PC-9 (cell line): ENCODE measurements around the gene ARHGAP26. TPM values are rescaled to one million over a fixed set of nuclear protein-coding genes. Genes with fewer than 3 reads are reported as not detected.
"Not testable (repeated sequence)": the region's sequence is repeated elsewhere in the genome, so short reads cannot be mapped to it uniquely, and the experiment has no call there.

Experiments
- BruUV-seq: library from RNA; stranded (reverse); fragments of 400-500 nt; replicated peaks from 2 replicates; lab custom pipeline; 2021; lab: Mats Ljungman, UMichigan
- CTCF ChIA-PET: fragments of 300-600 bp; sonication (Branson Sonifier 250); formaldehyde crosslinking; loops from one replicate; lab custom pipeline; 2022; ENCODE audit warnings: antibody characterized with exemption; lab: Charles Lee
- POLR2A ChIA-PET: fragments of 300-600 bp; sonication (Branson Sonifier 250); formaldehyde crosslinking; loops from one replicate; lab custom pipeline; 2022; ENCODE audit warnings: antibody characterized with exemption; ENCODE audit not compliant: unreplicated experiment; lab: Charles Lee
- DNase-seq, 2 experiments: peaks; one replicate each; pipeline versions ENCODE4 v3.0.0 to v3.0.0-alpha.2; 2015 to 2022; ENCODE audit warnings: mixed read lengths in 1 of 2
- H2AFZ ChIP-seq: fragments of 200-600 bp; sonication (generic); 2 replicates; pipeline ENCODE4 v1.8.1; 2017; ENCODE audit warnings: antibody characterized with exemption
- H3F3A ChIP-seq: fragments of 200-600 bp; sonication (generic); 2 replicates; pipeline ENCODE4 v1.8.1; 2017; ENCODE audit warnings: antibody characterized with exemption, mild to moderate bottlenecking, low read depth; ENCODE audit not compliant: insufficient read depth
- H3K27ac ChIP-seq: fragments of 200-600 bp; sonication (generic); 2 replicates; pipeline ENCODE4 v1.6.1; 2016; ENCODE audit warnings: mixed run types
- H3K27me3 ChIP-seq: fragments of 200-600 bp; sonication (generic); 2 replicates; pipeline ENCODE4 v1.6.1; 2016; ENCODE audit warnings: low read depth, mixed run types; ENCODE audit not compliant: insufficient read depth
- H3K36me3 ChIP-seq: fragments of 200-600 bp; sonication (generic); 2 replicates; pipeline ENCODE4 v1.6.1; 2016; ENCODE audit warnings: low read depth, mixed run types
- H3K4me1 ChIP-seq: fragments of 200-600 bp; sonication (generic); replicated peaks from 2 replicates; pipeline ENCODE4 v1.6.1; 2016; ENCODE audit warnings: mixed run types; ENCODE audit not compliant: insufficient read depth
- H3K4me2 ChIP-seq: fragments of 200-600 bp; sonication (generic); 2 replicates; pipeline ENCODE4 v1.6.1; 2017; ENCODE audit warnings: mixed run types
- H3K4me3 ChIP-seq: fragments of 200-600 bp; sonication (generic); 2 replicates; pipeline ENCODE4 v1.6.1; 2016; ENCODE audit warnings: mixed run types
- H3K79me2 ChIP-seq: fragments of 200-600 bp; sonication (generic); 2 replicates; pipeline ENCODE4 v1.6.1; 2017; ENCODE audit warnings: low read depth, mixed run types
- H3K9me2 ChIP-seq: fragments of 200-600 bp; sonication (generic); 2 replicates; pipeline ENCODE4 v1.8.1; 2017; ENCODE audit warnings: mild to moderate bottlenecking; ENCODE audit not compliant: insufficient read depth
- H3K9me3 ChIP-seq: fragments of 200-600 bp; sonication (generic); 2 replicates; pipeline ENCODE4 v1.8.1; 2016; ENCODE audit warnings: low read depth; ENCODE audit not compliant: insufficient read depth
- H4K20me1 ChIP-seq: fragments of 200-600 bp; sonication (generic); 2 replicates; pipeline ENCODE4 v1.8.1; 2017; ENCODE audit not compliant: insufficient read depth
- CTCF ChIP-seq: fragments of 200-600 bp; sonication (generic); conservative IDR thresholded peaks from 2 replicates; pipeline ENCODE4 v1.6.1; 2017; ENCODE audit warnings: mixed run types, antibody characterized with exemption, mild to moderate bottlenecking, moderate library complexity
- EZH2 ChIP-seq: fragments of 200-600 bp; sonication (generic); IDR thresholded peaks from 2 replicates; pipeline ENCODE4 v1.8.0; 2017; ENCODE audit warnings: antibody characterized with exemption, low read depth
- intact Hi-C: fragments of 100-400 bp; cut with micrococcal nuclease; formaldehyde crosslinking; loops from one replicate; pipeline ENCODE4 v1.10.0; 2022; ENCODE audit not compliant: unreplicated experiment
- total RNA-seq: library from RNA; stranded (reverse); gene quantifications from 2 replicates; pipeline ENCODE4 v1.2.3, GENCODE V29; 2021

The ARHGAP26 gene
- total RNA-seq, 1 experiment from 2014 or later, result 29.7 TPM

DNA sequence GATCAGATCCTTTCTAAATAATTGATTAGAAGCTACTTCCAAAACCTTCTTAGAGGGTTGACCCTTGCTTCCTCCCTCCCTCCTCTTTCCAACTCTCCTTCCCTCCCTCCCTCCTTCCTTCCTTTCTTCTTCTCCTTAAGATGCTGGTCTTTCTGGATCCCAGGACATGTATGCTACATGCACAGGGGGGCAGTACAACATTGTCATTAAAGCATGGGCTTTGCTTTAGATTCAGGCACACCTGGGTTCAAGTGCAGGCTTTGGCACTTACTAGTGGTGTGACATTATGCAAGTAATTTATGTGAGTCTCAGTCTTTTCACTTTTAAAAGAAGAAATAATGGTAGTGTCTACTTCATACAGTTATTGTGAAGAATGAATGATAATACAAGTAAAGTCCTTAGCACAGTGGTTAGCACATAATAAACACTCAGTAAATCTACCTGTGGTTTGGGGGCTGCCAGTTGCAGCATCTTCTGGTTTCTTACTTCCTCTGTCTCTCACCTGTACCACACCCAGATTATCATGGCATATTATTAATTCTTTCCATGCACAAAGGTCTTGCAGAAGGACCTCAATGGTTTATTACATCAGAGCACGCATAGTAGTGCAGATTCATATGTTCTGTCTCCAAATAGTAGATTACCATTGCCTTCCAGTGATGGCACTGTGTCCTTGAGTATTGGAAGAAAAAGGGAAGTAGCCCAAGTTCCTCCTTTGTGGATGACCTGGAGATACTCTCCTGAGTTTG is 154.1 kb downstream of the ARHGAP26 start:
- no peaks in the 10 kb centered on the region for H3K79me2 ChIP-seq
- no TSS peak for BruUV-seq
- intact Hi-C loops, result loop anchor here (1.0 to 10.0 kb wide), 6 partner anchors 183 to 1268 kb away; no protein-coding TSS in a partner anchor

GRCh38 chr5:142925795-142926194 is 155.6 kb downstream of the ARHGAP26 start:
- no peak overlapping the region for H3K4me2 ChIP-seq
- H3K27ac ChIP-seq, result no peak overlapping the region
- no peaks in the 10 kb centered on the region for H3K9me2 ChIP-seq
- intact Hi-C loops, result loop anchor here (1.0 to 10.0 kb wide), 2 partner anchors 320 to 369 kb away; no protein-coding TSS in a partner anchor
- H3F3A ChIP-seq, result peaks cover 7% of the 10 kb centered on the region; the same call in 1 of the 2 replicates
- POLR2A ChIA-PET, result interaction anchor here (0.7 kb wide), 1 partner anchor 12 kb away, joined by 4 read pairs; no protein-coding TSS in a partner anchor
- no peaks in the 10 kb centered on the region for H3K27me3 ChIP-seq
- no peaks in the 10 kb centered on the region for H3K36me3 ChIP-seq
- CTCF ChIA-PET, result interaction anchor here (0.7 to 1.2 kb wide), 3 partner anchors 12 to 91 kb away, joined by 3 read pairs; no protein-coding TSS in a partner anchor
- no TSS peak for BruUV-seq
- no peak overlapping the region for H3K4me3 ChIP-seq
- DNase-seq, result no peak
- H4K20me1 ChIP-seq, result no peaks in the 10 kb centered on the region
- H3K4me1 ChIP-seq, result peaks cover 11% of the 10 kb centered on the region
- no peaks in the 10 kb centered on the region for H3K79me2 ChIP-seq
- H3K9me3 ChIP-seq, result no peaks in the 10 kb centered on the region
- TF ChIP-seq CTCF (no peak), EZH2 (no peak)
- no peak overlapping the region for H2AFZ ChIP-seq

More for the DNA sequence above, 154.1 kb downstream of the ARHGAP26 start:
- Histone ChIP-seq H3K4me3 (no peak overlapping the region), H3K36me3 (no peaks in the 10 kb centered on the region), H4K20me1 (no peaks in the 10 kb centered on the region), H3K27me3 (no peaks in the 10 kb centered on the region), H3F3A (peaks cover 7% of the 10 kb centered on the region; the same call in 1 of the 2 replicates), H3K27ac (no peak overlapping the region), H3K9me3 (no peaks in the 10 kb centered on the region), H2AFZ (no peak overlapping the region), H3K4me2 (no peak overlapping the region), H3K9me2 (no peaks in the 10 kb centered on the region), H3K4me1 (peaks cover 11% of the 10 kb centered on the region)
- DNase-seq, result no peak
- POLR2A ChIA-PET, result no interaction called here
- TF ChIP-seq EZH2, result no peak
- TF ChIP-seq CTCF, result 0 out of 2 replicates have a peak, but pooled peaks have one; percentile 17
- CTCF ChIA-PET, result no interaction called here

DNA sequence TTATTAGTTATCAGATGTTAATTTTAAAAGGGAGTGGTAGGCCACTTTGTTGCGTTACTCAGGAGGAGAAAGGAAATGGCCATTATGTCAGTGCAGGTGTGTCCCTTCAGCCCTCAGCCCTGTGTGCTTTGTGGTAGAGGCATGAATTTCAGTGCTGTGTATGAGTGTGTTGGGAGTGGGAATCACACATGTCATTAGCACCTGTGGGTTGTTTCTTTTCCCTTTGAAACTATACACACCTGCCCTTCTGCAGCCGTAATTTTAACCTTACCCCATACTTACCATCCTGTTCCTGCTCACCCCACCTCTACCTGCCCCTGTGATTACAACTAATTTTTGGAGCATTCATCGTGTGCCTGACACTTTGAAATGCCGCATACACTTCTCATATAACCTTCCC is 156.4 kb downstream of the ARHGAP26 start:
- H3K4me2 ChIP-seq, result no peak overlapping the region
- H2AFZ ChIP-seq, result no peak overlapping the region
- no peaks in the 10 kb centered on the region for H3K36me3 ChIP-seq
- no peaks in the 10 kb centered on the region for H3K9me3 ChIP-seq
- TF ChIP-seq CTCF (no peak), EZH2 (no peak)
- H3K27ac ChIP-seq, result no peak overlapping the region
- no peak for DNase-seq
- no peak overlapping the region for H3K4me3 ChIP-seq
- CTCF ChIA-PET, result interaction anchor here (1.2 kb wide), 1 partner anchor 75 kb away, joined by 3 read pairs; no protein-coding TSS in a partner anchor
- H3K27me3 ChIP-seq, result no peaks in the 10 kb centered on the region
- POLR2A ChIA-PET, result no interaction called here
- BruUV-seq, result no TSS peak
- H3K79me2 ChIP-seq, result no peaks in the 10 kb centered on the region
- H3K4me1 ChIP-seq, result peaks cover 11% of the 10 kb centered on the region
- no peaks in the 10 kb centered on the region for H3K9me2 ChIP-seq
- intact Hi-C loops, result loop anchor here (1.0 to 10.0 kb wide), 2 partner anchors 319 to 368 kb away; no protein-coding TSS in a partner anchor
- H4K20me1 ChIP-seq, result no peaks in the 10 kb centered on the region
- H3F3A ChIP-seq, result peaks cover 7% of the 10 kb centered on the region; the same call in 1 of the 2 replicates

GRCh38 chr5:142928999-142929398 is 158.8 kb downstream of the ARHGAP26 start:
- BruUV-seq, H3F3A ChIP-seq, H3K27me3 ChIP-seq, H3K4me2 ChIP-seq, H4K20me1 ChIP-seq, H3K79me2 ChIP-seq, POLR2A ChIA-PET, DNase-seq, H3K9me2 ChIP-seq, H3K36me3 ChIP-seq, H2AFZ ChIP-seq, CTCF ChIA-PET, H3K4me1 ChIP-seq, H3K27ac ChIP-seq, H3K9me3 ChIP-seq, H3K4me3 ChIP-seq: not testable (repeated sequence)
- intact Hi-C loops, result loop anchor here (10.0 kb wide), 1 partner anchor 366 kb away; no protein-coding TSS in a partner anchor
